Thyroid gland (tissue), 4 donors: ENCODE results near the gene ADRB1.

Source experiments
- POLR2A ChIP-seq, 2 donors: fragments of 450-650 bp; IDR thresholded peaks; one replicate each; pipeline ENCODE4 v1.6.1; 2017; ENCODE audit warnings: antibody characterized with exemption in 2 of 2, mild to moderate bottlenecking in 2 of 2, moderate library complexity in 1 of 2
- TF ChIP-seq, protein P1 (sequence below), 6 experiments: fragments of 200-600 bp in 3 of 6; fragments of 450-650 bp in 3 of 6; sonication (generic) in 3 of 6; IDR thresholded peaks; one replicate each; pipeline ENCODE4 v1.5.1; 2016 to 2019; ENCODE audit warnings: antibody characterized with exemption in 6 of 6, mild to moderate bottlenecking in 2 of 6, inconsistent platforms in 1 of 6, moderate library complexity in 1 of 6

DNA sequence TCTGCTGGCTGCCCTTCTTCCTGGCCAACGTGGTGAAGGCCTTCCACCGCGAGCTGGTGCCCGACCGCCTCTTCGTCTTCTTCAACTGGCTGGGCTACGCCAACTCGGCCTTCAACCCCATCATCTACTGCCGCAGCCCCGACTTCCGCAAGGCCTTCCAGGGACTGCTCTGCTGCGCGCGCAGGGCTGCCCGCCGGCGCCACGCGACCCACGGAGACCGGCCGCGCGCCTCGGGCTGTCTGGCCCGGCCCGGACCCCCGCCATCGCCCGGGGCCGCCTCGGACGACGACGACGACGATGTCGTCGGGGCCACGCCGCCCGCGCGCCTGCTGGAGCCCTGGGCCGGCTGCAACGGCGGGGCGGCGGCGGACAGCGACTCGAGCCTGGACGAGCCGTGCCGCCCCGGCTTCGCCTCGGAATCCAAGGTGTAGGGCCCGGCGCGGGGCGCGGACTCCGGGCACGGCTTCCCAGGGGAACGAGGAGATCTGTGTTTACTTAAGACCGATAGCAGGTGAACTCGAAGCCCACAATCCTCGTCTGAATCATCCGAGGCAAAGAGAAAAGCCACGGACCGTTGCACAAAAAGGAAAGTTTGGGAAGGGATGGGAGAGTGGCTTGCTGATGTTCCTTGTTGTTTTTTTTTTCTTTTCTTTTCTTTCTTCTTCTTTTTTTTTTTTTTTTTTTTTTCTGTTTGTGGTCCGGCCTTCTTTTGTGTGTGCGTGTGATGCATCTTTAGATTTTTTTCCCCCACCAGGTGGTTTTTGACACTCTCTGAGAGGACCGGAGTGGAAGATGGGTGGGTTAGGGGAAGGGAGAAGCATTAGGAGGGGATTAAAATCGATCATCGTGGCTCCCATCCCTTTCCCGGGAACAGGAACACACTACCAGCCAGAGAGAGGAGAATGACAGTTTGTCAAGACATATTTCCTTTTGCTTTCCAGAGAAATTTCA, 1.7 kb downstream of the ADRB1 start:
- TF ChIP-seq, protein P1, sequence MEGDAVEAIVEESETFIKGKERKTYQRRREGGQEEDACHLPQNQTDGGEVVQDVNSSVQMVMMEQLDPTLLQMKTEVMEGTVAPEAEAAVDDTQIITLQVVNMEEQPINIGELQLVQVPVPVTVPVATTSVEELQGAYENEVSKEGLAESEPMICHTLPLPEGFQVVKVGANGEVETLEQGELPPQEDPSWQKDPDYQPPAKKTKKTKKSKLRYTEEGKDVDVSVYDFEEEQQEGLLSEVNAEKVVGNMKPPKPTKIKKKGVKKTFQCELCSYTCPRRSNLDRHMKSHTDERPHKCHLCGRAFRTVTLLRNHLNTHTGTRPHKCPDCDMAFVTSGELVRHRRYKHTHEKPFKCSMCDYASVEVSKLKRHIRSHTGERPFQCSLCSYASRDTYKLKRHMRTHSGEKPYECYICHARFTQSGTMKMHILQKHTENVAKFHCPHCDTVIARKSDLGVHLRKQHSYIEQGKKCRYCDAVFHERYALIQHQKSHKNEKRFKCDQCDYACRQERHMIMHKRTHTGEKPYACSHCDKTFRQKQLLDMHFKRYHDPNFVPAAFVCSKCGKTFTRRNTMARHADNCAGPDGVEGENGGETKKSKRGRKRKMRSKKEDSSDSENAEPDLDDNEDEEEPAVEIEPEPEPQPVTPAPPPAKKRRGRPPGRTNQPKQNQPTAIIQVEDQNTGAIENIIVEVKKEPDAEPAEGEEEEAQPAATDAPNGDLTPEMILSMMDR (IDR thresholded peaks at IDR 0.05), result no peak
- TF ChIP-seq POLR2A (IDR thresholded peaks at IDR 0.05), result no peak
